Activated gamma-delta T cell treated with Interleukin-2 at 50 U/mL for 16 hours (primary cell): ENCODE measurements around the gene ZMYND8.
"Not testable (repeated sequence)": the region's sequence is repeated elsewhere in the genome, so short reads cannot be mapped to it uniquely, and the experiment has no call there.

ENCODE experiments used
- DNase-seq: peaks from one replicate; pipeline ENCODE4 v3.0.0-alpha.2; 2020

ZMYND8 gene

DNA sequence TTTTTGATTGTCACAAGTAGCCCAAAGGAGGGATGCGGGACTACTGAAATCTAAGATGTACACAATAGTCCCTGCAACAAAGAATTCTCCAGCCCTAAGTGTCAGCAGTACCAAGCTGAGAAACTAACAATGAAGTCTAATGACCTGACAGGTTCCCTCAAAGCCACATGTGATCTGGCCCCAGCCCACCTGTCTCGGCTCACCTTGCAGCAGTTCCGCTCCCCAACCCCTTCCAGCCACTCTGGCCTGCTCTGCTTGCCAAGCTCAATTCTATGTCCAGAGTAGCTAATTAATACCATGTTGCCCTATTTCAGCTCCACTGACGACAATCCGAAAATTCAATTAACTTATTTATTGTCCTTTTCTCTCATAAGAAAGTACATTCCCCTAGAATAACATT lies 72.1 kb downstream of the ZMYND8 start:
- DNase-seq, result no peak

GRCh38 chr20:47283411-47283810 lies 73.1 kb downstream of the ZMYND8 start:
- DNase-seq, result no peak

- DNase-seq, result no peak
Measured at GRCh38 chr20:47282864-47283263, 73.6 kb downstream of the ZMYND8 start.

- no peak for DNase-seq
Measured at GRCh38 chr20:47281376-47281775, 75.1 kb downstream of the ZMYND8 start.

DNA sequence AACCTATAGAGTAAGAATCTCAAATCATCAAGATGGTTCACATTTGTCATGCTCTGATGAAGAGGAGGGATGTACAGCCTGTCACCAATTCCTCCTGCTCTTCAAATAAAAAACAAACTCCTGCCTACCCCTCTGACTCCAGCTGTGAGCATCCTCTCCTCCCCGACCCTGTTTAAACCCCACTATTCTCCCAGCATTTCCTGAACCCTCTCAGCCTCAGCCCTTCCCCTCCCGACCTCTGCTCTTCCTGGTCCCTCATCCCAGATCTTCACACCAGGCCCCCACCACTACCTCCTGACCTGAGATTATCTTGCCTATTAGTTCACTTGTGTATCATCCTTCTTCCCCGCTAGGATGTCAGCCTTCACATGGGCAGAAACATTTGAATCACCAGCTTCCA lies 75.8 kb downstream of the ZMYND8 start:
- no peak for DNase-seq

- no peak for DNase-seq
Measured at GRCh38 chr20:47280228-47280627, 76.3 kb downstream of the ZMYND8 start.

DNA sequence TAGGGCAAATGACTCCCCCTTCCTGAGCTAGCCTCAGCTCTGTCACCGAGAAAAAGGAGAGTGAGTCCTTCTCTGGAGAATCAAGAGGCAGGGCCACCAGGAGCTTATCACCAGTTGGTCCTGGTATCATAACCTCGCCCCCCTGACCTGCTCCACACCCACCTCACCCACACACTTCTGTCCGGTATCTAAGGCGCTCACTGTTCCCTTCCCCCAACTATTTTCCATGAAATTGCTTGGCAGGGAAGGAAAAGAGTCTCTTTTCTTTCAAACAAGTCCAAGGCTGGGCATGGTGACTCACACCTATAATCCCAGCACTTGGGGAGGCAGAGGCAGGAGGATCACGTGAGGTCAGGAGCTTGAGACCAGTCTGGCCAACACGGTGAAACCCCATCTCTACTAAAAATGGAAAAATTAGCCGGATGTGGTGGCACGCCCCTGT lies 77.6 kb downstream of the ZMYND8 start:
- DNase-seq, result no peak

- DNase-seq, result not testable (repeated sequence)
Measured at GRCh38 chr20:47277535-47277872, 79.0 kb downstream of the ZMYND8 start.

DNA sequence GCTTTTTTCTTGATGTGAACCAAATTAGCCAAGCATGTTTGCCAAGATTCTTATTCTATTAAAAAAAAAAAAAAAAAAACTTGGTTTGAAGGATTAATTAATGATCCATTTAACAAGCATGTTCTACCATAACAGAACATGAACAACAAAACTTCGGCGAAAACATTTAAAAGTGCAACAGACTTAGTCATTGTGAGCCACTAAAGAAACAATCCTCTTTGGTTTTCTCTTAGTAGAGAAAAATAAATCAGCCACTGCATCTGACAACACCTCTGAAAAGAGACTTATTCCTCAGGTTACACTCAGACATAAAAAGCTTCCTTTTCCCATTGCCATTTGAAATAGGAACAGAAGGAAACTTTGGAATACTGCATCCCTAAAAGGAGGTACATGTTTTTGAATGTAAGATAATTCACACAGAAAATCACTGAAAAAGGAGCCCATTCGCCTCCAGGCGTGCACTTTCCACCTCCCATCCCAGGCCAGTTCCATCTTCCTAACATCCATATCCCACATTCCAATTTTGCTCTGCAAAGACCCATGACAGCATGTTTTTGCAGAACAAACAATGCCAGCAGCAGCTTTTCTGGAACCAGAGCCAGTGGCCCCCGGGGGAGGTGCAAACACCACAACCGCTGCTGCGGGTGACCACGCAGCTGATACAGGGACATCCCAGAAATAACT lies 79.5 kb downstream of the ZMYND8 start:
- DNase-seq, result no peak

GRCh38 chr20:47276251-47276650 lies 80.2 kb downstream of the ZMYND8 start:
- DNase-seq, result no peak

GRCh38 chr20:47275548-47275947 lies 81.0 kb downstream of the ZMYND8 start:
- no peak for DNase-seq

- DNase-seq, result no peak
Measured at GRCh38 chr20:47274401-47275108, 81.9 kb downstream of the ZMYND8 start.

DNA sequence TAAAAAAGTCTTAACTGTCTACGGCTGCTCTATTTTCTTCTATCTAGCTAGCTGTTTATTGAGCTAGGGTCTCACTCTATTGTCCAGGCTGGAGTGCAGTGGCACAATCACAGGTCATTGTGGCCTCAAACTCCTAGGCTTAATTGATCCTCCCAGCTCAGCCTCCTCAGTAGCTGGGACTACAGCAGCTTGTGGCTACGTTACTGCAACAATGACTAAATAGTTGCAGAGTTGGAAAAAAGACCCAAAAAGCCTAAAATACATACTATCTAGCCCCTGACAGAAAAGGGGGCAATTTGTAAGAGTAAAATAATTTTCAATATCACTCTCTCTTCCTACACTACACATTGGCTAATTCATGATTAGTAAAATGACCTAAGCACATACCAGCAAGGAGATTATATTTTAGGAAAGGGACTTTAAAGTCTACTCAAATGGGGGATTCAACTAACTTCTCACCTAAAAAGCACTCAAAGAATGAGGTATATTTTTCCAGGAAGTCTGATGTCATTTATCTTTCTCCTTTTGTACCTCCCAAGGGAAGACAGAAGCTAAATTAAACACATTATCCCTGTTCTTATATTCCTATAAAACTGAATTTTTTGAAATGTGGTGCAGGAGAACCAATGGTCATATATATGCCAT lies 82.8 kb downstream of the ZMYND8 start:
- DNase-seq, result no peak

GRCh38 chr20:47272893-47273590 lies 83.5 kb downstream of the ZMYND8 start:
- DNase-seq, result peak; percentile 52

DNA sequence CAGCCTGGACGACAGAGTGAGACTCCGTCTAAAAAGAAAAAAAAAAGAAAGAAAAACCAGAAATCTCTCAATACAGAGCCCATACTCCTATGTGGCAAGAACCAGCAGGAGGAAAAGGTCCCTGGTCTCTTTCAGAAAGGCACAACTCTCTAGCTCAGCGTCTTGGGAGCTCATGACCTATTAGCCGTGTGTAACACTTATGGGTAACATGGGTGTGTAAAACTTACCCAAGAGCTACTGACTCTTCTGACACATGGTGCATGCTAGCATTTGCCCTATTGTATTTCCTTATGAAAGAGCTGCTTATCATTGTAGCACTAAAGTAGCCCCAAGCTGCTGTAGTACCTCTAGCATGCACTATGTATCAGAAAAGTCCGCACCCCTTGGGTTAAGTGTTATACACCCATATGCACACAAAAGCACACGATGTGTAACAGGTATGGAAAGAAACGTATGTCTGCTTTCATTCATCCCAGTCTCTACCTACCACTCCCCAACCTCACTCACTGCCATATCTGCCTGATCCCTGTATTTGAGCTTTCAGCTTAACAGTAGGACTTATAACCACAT lies 85.4 kb downstream of the ZMYND8 start:
- DNase-seq, result no peak

DNA sequence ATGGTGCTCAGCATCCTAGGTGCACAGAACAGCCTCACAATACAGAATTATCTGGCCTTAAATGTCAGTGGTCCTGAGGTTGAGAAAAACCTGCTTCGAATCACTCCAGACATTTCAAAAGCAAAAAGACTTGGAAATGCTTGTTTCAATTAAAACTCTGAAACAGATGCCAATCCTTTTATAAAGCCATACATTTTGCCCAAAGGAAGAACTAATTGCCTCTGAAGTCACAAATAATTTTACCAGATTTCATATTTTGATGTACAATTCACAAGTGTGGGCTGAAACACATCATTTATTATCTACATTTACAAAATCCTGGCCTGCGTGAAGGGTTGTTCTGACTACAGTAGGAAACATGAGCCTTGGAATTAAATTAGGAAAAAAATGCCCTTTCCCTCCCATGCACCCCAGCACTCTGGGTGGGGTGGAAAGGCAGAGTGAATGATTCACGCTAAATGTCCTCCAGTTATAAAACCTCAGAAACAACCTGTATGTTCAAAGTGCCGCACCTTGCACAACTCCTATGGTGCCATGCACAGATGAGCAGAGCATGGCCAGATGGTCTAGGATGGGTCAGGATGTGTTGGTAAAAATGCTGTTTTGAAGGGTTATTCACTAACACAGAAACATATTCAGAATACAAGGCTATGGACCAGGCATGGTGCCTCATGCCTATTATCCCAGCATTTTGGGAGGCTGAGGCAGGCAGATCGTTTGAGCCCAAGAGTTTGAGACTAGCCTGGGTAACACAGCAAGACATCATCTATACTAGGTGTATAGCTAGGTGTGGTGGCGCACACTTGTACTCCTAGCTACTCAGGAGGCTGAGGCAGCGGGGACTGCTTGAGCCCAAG lies 87.0 kb downstream of the ZMYND8 start:
- no peak for DNase-seq

- DNase-seq, result no peak
Measured at GRCh38 chr20:47267621-47268020, 88.9 kb downstream of the ZMYND8 start.

GRCh38 chr20:47266847-47267515 lies 89.5 kb downstream of the ZMYND8 start:
- DNase-seq, result no peak

GRCh38 chr20:47265984-47266383 lies 90.5 kb downstream of the ZMYND8 start:
- DNase-seq, result no peak

GRCh38 chr20:47265214-47265613 lies 91.3 kb downstream of the ZMYND8 start:
- no peak for DNase-seq

DNA sequence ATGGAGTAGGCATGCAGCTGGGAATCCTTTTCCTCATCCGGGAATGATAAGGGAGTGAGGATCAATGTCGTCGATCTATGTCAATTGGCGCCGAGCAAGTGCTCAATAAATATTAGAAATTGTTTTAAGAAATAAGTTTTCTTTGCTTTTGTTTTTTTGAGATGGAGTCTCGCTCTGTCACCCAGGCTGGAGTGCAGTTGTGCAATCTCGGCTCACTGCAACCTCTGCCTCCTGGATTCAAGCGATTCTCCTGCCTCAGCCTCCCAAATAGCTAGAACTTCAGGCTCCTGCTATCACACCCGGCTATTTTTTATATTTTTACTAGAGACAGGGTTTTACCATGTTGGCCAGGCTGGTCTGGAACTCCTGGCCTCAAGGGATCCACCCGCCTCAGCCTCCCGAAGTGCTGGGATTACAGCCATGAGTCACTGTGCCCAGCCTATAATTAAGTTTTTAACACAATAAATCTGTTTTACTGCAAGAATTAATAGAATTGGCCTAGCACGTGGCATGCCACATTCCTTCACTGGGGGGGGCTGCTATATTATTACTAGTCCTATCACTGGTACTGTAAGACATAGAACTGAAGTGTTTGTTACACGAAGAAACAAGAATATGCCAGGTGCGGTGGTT lies 92.2 kb downstream of the ZMYND8 start:
- not testable (repeated sequence) for DNase-seq
